Measurements from ENCODE around the gene GAST.

- TF ChIP-seq ZNF274 (IDR thresholded peaks at IDR 0.05; ENCODE audit: insufficient read depth, insufficient read length) = no peak
- TF ChIP-seq REST (IDR thresholded peaks at IDR 0.05; ENCODE audit: low read depth, low read length) = no peak
- no peak for TF ChIP-seq RCOR1 (conservative IDR thresholded peaks at IDR 0.05; ENCODE audit: low read depth, low read length)
- no peak for TF ChIP-seq EGR1 (IDR thresholded peaks at IDR 0.05; ENCODE audit: borderline replicate concordance in 1 of 2, low read depth in 2 of 2, low read length in 2 of 2)
- no peak for TF ChIP-seq SPI1 (IDR thresholded peaks at IDR 0.05; ENCODE audit: borderline replicate concordance, insufficient read depth, low read depth, low read length)
- no peak for TF ChIP-seq POLR2AphosphoS5 (IDR thresholded peaks at IDR 0.05; ENCODE audit: low read length)
- TF ChIP-seq RB1 (IDR thresholded peaks at IDR 0.05; ENCODE audit: borderline replicate concordance) = no peak
These were observed 41.9 kb downstream of the GAST start for GRCh38 chr17:41754066-41754465.

Measured in GM12878 (cell line).